M059J (cell line): Measurements from ENCODE around the gene POLQ. TPM values are rescaled to one million over a fixed set of nuclear protein-coding genes. Genes with fewer than 3 reads are reported as not detected.
A peak's percentile ranks its signal among the peaks of the same experiment; 100 is the strongest.
"Not testable (repeated sequence)": the region's sequence is repeated elsewhere in the genome, so short reads cannot be mapped to it uniquely, and the experiment has no call there.

Experiments used
- DNase-seq: peaks from one replicate; pipeline ENCODE4 v3.0.0-alpha.2; 2012; ENCODE audit warnings: low read depth
- total RNA-seq: library from RNA; depleted of rRNA; stranded (reverse); fragments of >200 nt; shearing (Covaris generic); gene quantifications from 2 replicates; pipeline ENCODE4 v1.2.3, GENCODE V29; 2014

The POLQ gene
- total RNA-seq, 1 experiment from 2014 or later, result 16.9 TPM

DNA sequence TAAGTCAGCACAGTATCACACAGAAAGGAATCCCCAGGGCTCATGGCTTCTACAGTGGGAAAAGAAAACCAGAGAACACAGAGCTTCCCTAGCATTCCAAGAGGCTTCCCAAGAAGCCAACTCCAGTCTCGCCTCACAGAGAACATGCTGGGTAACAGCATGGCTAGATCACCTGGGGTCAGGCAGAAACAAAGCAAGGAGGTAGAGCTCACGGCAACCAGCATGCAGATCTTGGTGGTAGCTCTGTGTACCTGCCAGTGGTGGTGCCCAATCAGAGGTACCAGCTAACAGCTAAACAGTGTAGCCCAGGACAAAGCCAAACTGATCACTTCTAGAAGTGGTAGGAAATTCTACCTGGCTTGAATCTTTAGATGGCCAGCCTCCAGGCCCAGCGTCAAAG lies 31.3 kb downstream of the POLQ start:
- DNase-seq, result no peak

DNA sequence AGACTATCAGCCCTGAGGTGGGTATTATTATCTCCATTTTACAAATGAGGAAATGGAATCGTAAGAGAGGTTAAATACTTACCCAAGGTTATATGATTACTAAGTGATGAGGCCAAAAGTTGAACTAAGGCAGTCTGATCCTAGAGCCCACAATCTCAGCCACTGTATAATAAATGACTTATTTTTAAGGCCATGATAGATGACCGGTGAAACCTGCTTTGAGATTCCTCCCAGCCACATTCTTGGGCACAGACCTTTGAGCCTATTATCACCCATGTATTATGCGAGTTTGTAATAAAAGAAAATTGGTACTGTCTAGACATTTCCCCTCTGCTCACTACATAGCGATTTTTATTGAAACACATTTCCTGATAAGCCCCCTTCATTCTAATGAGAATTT lies 37.4 kb downstream of the POLQ start:
- no peak for DNase-seq

DNA sequence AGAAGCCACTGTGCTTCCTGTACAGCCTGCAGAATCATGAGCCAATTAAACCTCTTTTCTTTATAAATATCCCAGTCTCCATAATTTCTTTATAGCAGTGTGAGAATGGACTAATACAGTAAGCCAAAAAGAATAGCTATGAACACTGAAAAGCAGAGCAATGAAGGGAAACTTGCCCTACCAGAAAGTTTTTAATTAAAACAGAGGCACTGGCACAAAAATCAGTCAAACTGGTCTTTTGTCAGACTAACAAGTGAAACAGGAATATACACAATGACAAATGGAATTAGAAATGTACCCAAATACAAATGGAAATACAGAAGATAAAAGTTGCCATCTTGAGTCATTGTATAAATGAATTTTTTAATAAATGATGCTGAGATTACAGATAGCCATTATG lies 40.5 kb downstream of the POLQ start:
- no peak for DNase-seq

DNA sequence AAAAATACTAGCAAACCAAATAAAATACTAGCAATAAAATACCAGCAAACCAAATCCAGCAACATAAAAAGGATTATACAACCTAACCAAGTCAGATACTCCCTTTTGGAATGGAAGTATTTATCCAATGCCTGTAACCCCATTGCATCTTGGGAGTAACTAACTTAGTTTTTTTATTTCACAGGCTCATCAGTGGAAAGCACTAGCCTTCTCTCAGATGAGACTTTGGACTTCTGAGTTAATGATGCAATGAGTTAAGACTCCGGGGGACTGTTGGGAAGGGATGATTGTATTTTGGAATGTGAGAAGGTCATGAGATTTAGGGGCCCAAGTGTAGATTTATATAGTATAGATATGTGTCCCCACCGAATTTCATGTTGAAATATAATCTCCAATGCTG lies 41.2 kb downstream of the POLQ start:
- DNase-seq, result no peak

DNA sequence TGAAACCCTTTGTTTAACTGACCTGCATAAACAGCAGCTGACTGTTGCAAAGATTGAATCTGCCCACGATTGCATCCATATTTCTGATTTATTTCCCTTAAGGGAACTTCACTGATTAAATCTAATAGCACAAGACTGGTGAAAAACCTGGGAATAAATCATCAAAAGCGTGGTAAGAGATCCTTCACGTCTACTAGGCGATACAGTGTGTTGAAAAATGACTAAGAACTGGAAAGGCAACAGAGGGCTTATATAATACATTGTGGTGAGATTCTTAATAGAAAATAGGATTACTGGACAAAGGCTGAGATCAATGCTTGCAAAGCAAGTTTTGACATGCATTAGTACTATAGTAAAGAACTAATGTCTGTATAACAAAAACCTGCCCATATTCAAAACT lies 49.0 kb downstream of the POLQ start:
- no peak for DNase-seq

DNA sequence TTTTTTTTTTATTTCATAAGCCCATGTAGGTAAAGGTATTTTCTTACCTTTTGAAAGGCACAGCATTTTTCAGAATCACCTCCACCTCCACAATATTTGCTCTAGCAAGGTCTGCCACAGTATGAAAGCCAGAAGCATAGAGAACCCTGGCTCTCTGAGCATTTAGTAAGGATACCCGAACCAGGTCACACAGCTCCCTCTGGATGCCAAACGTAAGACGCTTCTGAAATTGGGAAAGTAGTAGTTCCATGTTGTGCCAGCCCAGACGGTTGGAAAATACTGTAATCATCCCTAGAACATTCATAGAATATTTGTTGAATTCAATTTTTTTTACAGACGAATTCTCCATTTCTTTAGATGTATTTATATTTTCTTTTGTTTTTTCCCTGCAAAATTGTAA lies 52.4 kb downstream of the POLQ start:
- DNase-seq, result no peak

DNA sequence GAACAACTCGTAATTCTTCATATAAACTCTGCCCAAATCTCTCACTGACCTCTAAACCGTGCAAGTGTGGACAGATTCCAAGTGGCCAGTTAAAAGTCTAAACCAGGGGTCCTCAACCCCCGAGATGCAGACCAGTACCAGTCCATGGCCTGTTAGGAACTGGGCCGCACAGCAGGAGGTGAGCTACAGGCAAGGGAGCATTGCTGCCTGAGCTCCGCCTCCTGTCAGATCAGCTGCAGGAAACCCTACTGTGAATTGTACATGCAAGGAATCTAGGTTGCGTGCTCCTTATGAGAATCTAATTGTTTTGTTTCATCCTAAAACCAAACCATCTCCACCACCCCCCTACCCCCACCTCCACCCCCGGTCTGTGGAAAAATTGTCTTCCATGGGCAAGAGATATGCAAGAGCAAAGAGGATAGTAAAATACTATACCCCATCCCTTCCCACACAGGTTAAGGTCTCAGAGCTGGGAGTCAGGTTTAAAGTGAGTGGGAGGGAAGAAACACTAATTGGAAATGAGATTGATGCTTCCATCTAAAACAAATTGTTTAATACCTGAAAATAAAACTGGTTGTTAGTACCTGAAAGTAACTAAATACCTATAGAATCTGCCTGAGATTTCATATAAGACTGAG lies 54.0 kb downstream of the POLQ start:
- DNase-seq, result no peak

DNA sequence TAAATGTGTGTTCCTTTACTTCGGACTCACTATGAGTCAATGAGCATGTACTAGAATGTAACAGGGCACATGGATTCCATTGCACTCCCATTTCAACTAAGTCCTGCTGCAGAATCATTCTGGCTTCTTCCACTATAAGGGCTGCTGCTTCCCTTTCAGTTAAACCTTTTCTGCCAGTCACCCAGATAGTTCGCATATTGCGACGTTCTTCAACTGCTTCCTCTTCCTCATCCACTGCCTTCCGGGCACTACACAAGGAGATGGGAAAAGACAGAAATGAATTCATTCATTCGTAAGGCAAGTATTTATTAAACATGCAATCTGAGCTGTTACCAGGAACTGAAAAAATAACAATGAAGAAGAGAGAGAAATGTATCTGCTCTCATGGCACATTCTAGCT lies 55.6 kb downstream of the POLQ start:
- no peak for DNase-seq

DNA sequence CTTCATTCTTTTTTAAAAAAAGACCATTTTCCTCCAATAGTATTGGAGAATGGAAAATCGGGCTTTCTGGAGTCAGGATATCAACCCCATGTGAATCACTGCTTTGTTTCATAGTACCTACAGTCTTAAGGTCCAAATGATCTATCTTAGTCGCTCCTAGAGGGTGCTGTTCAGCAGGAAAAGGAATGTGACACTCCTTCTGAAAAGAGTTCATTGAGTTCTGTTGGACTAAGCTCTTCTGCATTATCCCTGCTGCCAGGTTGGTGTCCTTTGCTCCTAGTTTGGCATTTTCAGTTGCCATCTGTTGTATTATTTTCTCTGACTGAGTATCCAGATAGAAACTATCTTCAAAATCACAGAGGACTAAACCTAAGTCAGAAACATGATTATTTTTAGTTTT lies 57.2 kb downstream of the POLQ start:
- no peak for DNase-seq

DNA sequence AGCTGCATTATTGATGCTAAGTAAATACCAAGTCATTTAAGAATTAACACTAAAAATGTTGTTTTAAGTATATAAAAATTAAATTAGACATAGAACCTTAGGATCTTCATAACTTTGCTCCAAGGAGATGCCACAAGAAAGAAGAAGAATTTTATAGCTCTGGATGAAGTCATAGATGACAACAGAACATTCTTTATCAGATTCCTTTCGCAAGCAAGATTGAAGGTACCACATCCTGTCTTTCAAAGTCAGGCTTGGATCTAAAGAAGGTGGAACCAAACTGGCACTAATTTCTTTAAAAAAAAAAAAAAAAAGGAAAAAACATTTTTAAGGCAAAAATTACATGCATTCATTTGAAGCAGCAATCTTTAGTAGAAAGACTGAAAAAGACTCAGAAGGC lies 62.5 kb downstream of the POLQ start:
- DNase-seq, result peak; percentile 66

DNA sequence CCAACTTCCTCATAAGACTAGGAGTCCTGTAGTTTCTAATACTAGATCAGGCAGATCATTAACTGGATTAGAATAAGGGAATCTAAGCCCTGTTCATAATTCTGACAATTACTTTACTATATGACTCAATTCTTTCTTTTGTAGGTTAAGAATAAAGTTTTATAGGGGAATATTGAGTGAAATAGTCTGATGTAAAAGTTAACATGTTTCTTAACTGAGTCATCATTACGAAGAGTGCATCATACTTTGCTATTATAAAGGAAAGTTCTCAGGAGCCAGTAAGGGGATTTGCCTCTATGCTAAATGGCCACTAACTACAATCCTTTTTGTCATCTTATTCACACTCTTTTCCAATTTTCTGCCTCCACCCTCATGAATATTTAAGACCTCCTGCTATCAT lies 63.1 kb downstream of the POLQ start:
- peak; percentile 84 for DNase-seq

DNA sequence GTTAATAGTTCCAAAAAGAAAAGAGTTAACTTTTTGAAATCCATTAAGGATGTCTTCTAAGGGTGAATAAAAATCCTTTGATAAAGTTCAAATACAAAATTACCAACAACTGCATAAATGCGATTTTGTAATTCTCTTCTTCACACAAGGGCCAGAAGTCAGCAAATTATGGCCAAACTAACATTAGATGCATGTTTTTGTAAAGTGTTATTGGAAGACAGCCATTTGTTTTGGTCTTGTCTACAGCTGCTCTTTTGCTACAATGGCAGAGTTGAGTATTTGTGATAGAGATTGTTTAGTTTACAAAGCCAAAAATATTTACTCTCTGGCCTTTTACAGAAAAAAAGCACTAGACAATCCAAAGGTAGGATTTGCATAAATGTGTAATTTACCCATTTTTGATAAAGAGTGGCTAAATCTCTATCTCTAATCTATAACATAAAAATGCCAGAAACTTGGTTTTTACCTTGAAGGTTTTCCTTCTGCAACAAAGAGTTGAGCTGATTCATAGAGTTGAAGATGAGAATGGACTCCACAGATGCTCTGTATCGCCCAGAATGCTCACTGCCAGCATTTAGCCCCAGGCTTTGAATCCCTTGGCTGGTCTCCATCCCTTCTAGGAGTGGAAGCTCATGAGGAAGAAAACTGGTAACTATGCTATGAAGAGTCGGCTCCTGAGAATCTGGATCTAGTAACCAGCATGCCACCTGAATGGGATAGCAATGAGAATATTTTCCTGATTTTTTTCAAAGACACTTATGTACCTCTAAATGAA lies 64.5 kb downstream of the POLQ start:
- peak; percentile 85 for DNase-seq

DNA sequence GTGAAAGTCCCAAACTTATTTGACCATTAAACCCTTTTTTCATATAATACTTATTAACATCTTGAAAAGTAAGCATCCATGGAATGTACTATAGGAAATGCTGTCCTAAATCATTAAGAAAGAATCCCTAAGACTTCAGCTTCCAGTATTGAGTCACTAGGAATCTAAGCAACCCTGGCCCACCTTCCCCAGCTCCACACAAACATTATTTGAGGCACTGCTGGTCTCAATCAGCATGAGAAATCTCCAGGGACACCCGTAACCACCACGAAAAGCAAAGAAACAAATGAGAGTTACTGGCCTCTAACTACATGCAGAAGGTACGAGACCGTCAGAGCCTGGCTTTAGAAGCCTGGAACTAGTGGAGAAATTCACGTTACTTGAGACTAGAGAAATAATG lies 68.2 kb downstream of the POLQ start:
- DNase-seq, result peak; percentile 40

DNA sequence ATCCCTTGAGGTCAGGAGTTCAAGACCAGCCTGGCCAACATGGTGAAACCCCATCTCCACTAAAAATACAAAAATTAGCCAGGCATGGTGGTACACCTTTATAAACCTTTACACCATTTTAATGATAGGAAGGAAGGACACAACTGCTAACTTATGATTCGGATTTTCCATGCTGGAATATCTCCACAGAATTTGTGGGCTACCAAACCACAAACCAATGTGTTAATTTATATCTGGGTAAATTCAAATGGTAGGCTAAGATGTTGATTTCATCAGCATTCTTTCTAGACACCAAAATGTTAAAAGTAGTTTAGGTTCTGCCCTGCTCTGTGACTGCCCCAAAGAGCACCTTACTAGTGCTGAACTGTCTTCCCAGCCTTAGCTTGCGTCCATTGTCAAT lies 72.8 kb downstream of the POLQ start:
- no peak for DNase-seq

DNA sequence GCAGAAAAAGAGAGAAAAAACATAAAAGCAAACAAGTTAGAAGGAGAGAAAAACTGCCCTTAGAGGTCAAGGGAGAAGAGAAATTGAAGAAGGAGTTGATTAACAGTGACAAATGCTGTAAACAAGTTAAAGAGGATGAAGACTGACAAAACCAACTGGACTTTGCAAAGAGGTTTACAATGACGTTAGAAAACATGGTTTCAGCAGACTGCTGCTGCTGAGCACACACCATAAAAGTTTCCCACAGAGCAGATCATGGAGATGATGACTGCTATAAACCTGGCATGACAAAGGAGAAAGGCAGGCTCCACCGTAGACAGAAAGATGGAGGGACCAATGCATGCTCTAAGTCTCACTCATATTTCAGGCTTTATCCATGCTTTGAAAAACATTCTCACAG lies 78.7 kb downstream of the POLQ start:
- DNase-seq, result no peak

DNA sequence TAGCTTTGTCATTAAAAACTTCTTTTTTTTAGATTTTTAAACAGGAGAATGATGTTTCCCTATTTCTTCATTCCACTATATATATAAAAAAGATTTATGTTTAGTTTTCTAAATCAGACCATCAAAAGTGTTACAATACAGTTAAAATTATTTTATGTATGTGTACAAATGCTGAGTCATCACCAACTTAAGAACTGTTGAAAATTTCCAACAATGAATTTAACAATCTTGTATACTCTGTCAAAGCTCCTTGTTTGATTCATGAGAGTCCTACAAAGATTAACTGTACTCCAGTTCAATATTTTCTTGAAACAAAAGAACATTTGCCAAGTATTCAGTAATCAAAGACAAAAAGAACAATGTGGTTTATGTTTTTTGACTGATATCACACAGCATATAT lies 82.0 kb downstream of the POLQ start:
- DNase-seq, result no peak

DNA sequence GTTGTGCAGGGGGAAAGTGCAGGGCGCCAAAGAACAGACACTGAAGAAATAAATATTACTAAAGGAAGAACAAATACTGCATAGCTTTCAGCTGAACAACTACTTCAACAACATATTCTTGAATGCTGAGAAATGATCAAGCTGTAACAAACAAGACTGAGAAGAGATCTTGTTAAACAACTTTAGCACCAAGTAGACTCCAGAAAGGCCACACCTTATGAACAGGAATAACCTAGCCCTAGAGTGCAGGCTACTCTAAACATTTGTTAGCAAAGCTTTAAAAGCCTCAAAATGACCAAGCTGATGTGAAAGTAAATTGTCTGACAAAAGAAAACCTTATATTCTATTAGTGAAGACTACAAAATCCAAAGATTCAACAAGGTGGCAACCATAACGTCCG lies 83.2 kb downstream of the POLQ start:
- DNase-seq, result no peak

DNA sequence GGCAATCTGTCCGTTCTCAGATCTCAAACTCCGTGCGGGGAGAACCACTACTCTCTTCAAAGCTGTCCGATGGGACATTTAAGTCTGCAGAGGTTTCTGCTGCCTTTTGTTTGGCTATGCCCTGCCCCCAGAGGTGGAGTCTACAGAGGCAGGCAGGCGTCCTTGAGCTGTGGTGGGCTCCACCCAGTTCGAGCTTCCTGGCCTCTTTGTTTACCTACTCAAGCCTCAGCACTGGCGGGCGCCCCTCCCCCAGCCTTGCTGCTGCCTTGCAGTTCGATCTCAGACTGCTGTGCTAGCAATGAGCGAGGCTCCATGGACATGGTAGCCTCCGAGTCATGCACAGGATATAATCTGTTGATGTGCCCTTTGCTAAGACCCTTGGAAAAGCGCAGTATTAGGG lies 94.0 kb downstream of the POLQ start:
- not testable (repeated sequence) for DNase-seq

DNA sequence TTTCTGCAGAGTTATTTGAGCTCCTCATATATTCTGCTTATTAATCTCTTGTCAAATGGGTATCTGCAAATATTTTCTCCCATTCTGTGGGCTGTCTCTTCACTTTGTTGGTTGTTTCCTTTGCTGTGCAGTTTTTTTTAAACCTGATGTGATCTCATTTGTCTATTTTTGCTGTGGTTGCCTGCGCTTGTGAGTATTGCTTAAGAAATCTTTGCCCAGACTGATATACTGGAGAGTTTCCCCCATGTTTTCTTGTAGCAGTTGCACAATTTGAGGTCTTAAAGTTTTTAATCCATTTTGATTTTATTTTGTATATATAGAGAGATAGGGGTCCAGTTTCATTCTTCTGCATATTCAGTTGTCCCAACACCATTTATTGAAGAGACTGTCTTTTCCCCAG lies 102.3 kb downstream of the POLQ start:
- DNase-seq, result no peak

DNA sequence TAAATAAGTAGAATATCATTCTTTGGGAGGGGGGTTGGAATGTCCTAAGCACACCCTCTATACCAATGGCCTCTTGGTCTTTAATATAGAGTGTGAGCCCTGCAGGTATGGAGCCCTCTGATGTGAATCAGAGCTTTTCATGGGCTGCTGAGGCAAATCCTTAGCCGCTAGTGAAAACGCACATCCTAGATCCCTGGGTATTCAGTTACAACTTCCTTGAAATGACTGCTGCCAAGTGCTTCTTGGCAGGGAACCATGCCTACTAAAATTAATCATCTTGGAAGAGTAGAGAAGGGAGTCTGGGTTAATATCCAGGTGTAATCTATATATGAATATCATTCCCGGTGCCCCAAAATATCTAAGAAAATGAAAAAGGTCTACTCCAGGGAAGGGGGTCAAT lies 109.1 kb downstream of the POLQ start:
- peak; percentile 36 for DNase-seq

DNA sequence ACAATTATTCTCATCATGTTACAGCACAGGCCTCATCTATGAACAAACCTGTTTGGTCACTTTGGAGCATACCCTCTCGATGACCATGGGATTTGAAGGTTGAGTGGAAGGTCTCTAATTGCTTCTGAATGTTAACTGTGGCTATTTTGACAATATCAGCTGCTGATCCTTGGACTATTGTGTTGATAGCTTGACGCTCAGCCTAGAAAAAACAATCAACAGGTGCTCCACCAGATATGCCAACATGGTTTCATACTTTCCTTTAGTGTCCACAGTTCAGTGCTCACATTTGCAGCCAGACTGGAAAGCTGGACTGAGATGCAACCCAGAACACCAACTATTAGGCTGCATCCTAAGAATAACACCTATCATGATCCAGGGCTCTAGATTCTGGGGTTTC lies 109.7 kb downstream of the POLQ start:
- no peak for DNase-seq

DNA sequence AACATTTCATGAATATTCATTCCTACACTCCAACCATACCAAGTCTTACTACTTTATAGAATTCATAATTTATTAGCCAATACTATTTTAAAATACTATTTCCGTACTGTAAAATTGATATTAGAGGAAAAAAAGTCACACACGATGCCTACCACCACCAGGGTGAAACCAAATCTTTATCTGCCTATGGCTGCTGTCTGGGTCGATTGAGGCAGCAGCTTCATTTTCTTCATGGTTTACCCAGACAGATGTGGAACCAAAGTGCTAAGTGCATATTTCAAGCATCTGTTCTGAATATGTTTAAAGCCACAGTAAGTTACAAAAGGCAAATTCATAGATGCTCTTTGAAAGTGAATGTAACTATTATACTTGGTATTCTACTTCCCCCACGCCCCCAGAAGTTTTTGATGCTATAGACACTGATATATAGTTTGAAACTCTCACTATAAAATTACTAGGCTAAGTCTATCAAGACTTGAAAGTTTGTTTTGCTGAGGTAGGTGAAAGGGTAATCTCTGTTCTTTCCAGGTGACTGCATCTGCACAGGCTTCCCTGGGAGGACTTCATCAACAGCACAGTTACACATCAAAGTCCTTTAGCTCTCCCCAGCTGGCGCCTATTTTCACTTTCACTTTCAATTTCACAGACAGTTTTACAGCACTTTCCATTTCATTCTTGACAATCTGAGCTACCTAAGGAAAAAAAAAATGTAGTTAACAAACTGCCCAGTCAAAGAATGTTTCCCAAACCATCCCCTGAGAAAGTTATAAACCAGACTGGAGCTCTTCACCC lies 113.9 kb downstream of the POLQ start:
- DNase-seq, result peak; percentile 67

DNA sequence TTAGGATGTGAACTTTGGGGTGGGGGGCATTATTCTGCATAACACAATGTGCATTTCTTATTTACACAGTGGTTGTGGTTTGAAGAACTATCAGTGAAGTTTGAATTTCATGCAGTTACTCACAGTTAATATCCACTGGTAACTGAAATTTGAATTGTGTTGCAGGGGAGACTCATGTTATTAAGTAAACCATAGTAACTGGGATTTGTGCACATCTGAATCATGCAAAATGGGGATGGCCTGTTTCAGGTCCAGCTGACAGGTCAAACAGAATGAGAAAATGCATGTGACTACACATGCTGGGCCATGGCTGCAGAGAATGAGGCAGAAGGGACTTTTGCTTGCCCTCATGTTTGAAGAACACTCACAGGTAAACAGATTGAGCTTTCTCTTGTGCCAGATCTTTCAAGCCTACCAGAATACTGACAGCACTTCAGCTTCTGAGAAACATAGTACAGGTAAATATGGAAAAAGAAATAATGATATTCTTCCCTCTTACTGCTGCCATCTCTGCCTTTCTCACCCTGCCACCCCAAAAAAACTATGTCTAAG lies 115.0 kb downstream of the POLQ start:
- DNase-seq, result no peak
